ENCODE measurements around the gene CCDC97. TPM values are rescaled to one million over a fixed set of nuclear protein-coding genes. Genes with fewer than 3 reads are reported as not detected.

CCDC97 gene
- total RNA-seq, 4 donors from 2014 or later, result 4.4 to 38.0 (median 10.8) TPM

- peak overlapping the region; percentile 63 to 78 for H3K4me3 ChIP-seq
- H3K9me3 ChIP-seq, result no peaks in the 10 kb centered on the region
- DNase-seq, result peak; percentile 92 to 95
- TF ChIP-seq POLR2A (IDR thresholded peaks at IDR 0.05) (no peak), CTCF (IDR thresholded peaks at IDR 0.05) (peak; percentile 95 to 97 (median 96))
- no peaks in the 10 kb centered on the region for H3K36me3 ChIP-seq
- no peaks in the 10 kb centered on the region for H3K27me3 ChIP-seq
- H3K4me1 ChIP-seq, result peaks cover 3 to 10% of the 10 kb centered on the region in 2 donors
- peak overlapping the region; percentile 90 to 96 for H3K27ac ChIP-seq
- intact Hi-C loops (cut with DNase I; ENCODE audit: low total_unique reads), result loop anchor here (5.0 kb wide), 1 partner anchor 41 kb away; no protein-coding TSS in a partner anchor
Observed at GRCh38 chr19:41308450-41309179, 1.4 kb upstream of the CCDC97 start.

DNA sequence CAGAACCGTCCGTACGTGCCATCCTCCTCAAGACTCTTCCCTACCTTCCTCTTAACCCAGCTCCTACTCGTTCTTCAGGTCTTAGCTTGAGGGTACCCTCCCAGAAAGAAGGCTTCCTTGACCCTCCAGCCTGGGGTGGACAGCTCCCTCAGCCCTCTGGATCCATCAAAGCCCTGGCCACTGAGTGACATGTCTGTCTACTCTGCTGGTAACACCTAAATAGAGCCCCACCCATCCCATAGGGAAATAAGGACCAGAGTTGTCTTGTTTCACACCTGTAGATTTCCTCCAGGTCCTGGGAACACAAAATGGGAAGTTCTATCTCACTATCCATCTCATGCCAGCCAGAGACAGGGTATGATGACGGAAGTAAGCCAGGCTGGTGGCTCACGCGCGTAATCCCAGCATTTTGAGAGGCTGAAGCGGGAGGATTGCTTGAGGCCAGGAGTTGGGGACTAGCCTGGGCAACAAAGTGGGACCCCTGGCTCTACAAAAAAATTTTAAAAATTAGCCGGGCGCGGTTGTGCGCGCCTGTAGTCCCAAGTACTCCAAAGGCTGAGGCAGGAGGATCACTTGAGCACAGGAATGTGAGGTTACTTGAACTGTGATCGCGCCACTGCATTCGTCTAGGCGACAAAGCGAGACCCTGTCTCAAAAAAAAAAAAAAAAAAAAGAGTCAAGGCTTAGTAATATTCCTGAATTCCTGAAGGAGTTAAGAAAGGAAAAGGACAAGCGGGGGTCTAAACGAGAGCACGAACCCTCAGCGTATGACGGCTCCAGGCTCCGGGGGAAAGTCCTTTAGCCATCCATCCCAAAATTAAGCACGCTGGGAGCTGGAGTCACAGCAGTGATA lies 566 bp upstream of the CCDC97 start:
- H3K27me3 ChIP-seq, result no peaks in the 10 kb centered on the region
- no peak for DNase-seq
- H3K27ac ChIP-seq, result peak overlapping the region; percentile 90 to 96
- intact Hi-C loops (cut with DNase I; ENCODE audit: low total_unique reads), result loop anchor here (5.0 kb wide), 1 partner anchor 42 kb away; no protein-coding TSS in a partner anchor
- no peaks in the 10 kb centered on the region for H3K9me3 ChIP-seq
- no peaks in the 10 kb centered on the region for H3K36me3 ChIP-seq
- peaks cover 3 to 10% of the 10 kb centered on the region in 2 donors for H3K4me1 ChIP-seq
- no peak for TF ChIP-seq CTCF (IDR thresholded peaks at IDR 0.05)
- no peak for TF ChIP-seq POLR2A (IDR thresholded peaks at IDR 0.05)
- H3K4me3 ChIP-seq, result peak overlapping the region; percentile 63 to 78

DNA sequence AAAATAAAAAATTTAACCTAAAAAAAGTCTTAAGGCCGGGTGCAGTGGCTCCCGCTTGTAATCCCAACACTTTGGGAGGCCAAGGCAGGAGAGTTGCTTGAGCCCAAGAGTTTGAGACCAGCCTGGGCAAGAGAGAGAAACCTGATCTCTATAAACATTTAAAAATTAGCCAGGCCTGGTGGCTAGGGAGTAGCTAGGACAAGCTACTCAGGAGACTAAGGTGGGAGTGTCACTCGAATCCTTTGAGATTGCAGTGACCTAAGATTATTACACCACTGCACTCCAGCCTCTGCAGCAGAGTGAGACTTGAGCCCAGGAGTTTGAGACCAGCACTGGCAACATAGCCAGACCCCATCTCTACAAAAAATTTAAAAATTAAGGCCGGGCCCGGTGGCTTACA lies 1.1 kb downstream of the CCDC97 start:
- TF ChIP-seq POLR2A (IDR thresholded peaks at IDR 0.05), result no peak
- H3K27me3 ChIP-seq, result no peaks in the 10 kb centered on the region
- peak overlapping the region; percentile 63 to 78 for H3K4me3 ChIP-seq
- peak overlapping the region; percentile 90 to 96 for H3K27ac ChIP-seq
- H3K36me3 ChIP-seq, result no peaks in the 10 kb centered on the region
- no peaks in the 10 kb centered on the region for H3K9me3 ChIP-seq
- intact Hi-C loops (cut with DNase I; ENCODE audit: low total_unique reads), result no loop called here
- H3K4me1 ChIP-seq, result peaks cover 3 to 10% of the 10 kb centered on the region in 2 donors
- no peak for DNase-seq

- H3K9me3 ChIP-seq, result no peaks in the 10 kb centered on the region
- intact Hi-C loops (cut with DNase I; ENCODE audit: low total_unique reads), result no loop called here
- TF ChIP-seq CTCF (IDR thresholded peaks at IDR 0.05) (no peak), POLR2A (IDR thresholded peaks at IDR 0.05) (no peak)
- peak overlapping the region in 1 of 2 donors; percentile 1 for H3K27ac ChIP-seq
- H3K4me1 ChIP-seq, result peaks cover 3 to 10% of the 10 kb centered on the region in 2 donors
- no peaks in the 10 kb centered on the region for H3K27me3 ChIP-seq
- H3K4me3 ChIP-seq, result no peak overlapping the region
- no peak for DNase-seq
- no peaks in the 10 kb centered on the region for H3K36me3 ChIP-seq
Observed at GRCh38 chr19:41311613-41312012, 1.6 kb downstream of the CCDC97 start.

DNA sequence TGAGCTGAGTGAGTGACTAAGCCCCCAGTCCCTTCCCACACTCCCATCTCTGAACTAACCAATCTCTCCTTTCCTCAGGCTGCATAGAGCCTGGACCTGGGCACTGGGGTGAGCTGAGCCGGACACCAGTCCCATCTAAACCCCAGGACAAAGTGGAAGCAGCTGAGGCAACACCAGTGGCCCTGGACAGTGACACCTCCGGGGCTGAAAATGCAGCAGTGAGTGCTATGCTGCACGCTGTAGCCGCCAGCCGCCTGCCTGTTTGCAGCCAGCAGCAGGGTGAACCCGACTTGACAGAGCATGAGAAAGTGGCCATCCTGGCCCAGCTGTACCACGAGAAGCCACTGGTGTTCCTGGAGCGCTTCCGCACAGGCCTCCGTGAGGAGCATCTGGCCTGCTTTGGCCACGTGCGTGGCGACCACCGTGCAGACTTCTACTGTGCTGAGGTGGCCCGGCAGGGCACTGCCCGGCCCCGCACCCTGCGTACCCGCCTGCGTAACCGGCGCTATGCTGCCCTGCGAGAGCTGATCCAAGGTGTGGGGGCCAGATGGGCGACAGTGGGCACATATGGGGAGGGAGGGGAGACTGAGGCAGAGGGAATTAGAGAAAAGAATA lies 6.4 kb downstream of the CCDC97 start:
- intact Hi-C loops (cut with DNase I; ENCODE audit: low total_unique reads), result no loop called here
- DNase-seq, result no peak
- Histone ChIP-seq H3K27ac (no peak overlapping the region), H3K9me3 (no peaks in the 10 kb centered on the region), H3K4me3 (no peak overlapping the region), H3K27me3 (no peaks in the 10 kb centered on the region), H3K36me3 (no peaks in the 10 kb centered on the region), H3K4me1 (peaks cover 0 to 2% of the 10 kb centered on the region in 2 donors)
- no peak for TF ChIP-seq CTCF (IDR thresholded peaks at IDR 0.05)
- no peak for TF ChIP-seq POLR2A (IDR thresholded peaks at IDR 0.05)
